ENCODE measurements around the gene PFDN1. TPM values are rescaled to one million over a fixed set of nuclear protein-coding genes. Genes with fewer than 3 reads are reported as not detected.

Gene PFDN1
- total and polyA plus RNA-seq, 10 of the 15 experiments (the other 5 are each of a cell fraction or from before 2014, with no cell fraction given) = 62.9 to 193 (median 102) TPM

- TF ChIP-seq HDGF (IDR thresholded peaks at IDR 0.05) (0 out of 2 replicates have a peak, but pooled peaks have one; percentile 56), MXI1 (IDR thresholded peaks at IDR 0.05; ENCODE audit: low read depth, low read length) (no peak), BHLHE40 (IDR thresholded peaks at IDR 0.05; ENCODE audit: borderline replicate concordance in 1 of 2, low read depth in 2 of 2, low read length in 1 of 2) (peak in 1 of 2 experiments; percentile 31; a peak in 1 of 4 replicates), BCL11A (IDR thresholded peaks at IDR 0.05; ENCODE audit: low read depth, low read length) (no peak), TAF1 (IDR thresholded peaks at IDR 0.05; ENCODE audit: borderline replicate concordance, low read depth, low read length) (no peak), SMARCA5 (IDR thresholded peaks at IDR 0.05) (0 out of 2 replicates have a peak, but pooled peaks have one; percentile 59), CHD2 (IDR thresholded peaks at IDR 0.05; ENCODE audit: borderline replicate concordance, low read depth, low read length) (0 out of 2 replicates have a peak, but pooled peaks have one; percentile 25), NFIC (IDR thresholded peaks at IDR 0.05; ENCODE audit: low read depth, low read length) (no peak), ZBTB33 (IDR thresholded peaks at IDR 0.05) (no peak), NFYB (IDR thresholded peaks at IDR 0.05; ENCODE audit: insufficient read depth, low read depth, low read length) (no peak), RELB (IDR thresholded peaks at IDR 0.05; ENCODE audit: low read depth) (no peak), STAT3 (IDR thresholded peaks at IDR 0.05; ENCODE audit: low read depth, low read length) (no peak), MLLT1 (IDR thresholded peaks at IDR 0.05) (no peak)
These were observed 58.3 kb downstream of the PFDN1 start (continued) for GRCh38 chr5:140244525-140245025.
